ENCODE results near the gene ESPNL.

ESPNL gene

DNA sequence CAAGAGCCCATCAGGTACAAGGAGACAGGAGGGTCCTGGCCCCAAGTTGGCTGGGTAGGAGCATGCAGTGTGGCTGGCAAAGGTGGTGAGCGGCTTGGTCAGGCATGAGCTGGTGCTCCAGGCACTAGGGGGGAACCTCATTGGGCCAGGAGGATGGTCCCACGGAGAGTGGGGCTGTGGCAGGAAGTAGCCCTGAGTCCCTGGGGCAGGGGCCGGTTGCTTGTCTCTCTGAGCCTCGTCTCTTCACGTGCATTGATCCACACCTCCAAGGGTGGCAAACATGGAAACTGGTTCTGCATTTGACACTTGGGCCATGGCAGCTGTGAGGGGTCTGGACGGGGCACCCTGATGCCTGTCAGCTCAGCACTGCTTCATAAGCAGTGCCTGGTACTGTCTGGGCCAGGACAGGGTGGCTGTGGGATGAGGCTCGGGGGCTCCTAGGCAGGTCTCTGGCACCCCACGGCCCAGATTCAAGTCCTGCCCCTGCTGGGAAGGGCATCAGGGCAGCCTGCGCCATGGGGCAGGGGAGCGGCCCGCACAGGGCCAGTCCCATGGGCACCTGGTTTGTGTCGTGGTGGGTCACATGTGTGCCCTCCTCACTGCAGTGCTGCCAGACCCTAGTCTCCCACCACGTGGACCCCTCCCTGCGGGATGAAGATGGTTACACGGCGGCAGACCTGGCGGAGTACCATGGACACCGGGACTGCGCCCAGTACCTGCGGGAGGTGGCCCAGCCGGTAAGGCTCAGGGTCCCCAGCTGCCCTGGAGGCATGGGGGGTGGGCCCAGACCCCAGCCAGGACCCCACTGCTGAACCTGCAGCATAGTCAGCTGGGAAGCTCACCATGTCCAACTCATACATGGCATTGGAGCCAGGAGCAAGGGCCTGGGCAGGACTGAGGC, 16.4 kb downstream of the ESPNL start:
- no peak for DNase-seq

GRCh38 chr2:238117199-238118154, 17.3 kb downstream of the ESPNL start:
- DNase-seq = no peak

DNA sequence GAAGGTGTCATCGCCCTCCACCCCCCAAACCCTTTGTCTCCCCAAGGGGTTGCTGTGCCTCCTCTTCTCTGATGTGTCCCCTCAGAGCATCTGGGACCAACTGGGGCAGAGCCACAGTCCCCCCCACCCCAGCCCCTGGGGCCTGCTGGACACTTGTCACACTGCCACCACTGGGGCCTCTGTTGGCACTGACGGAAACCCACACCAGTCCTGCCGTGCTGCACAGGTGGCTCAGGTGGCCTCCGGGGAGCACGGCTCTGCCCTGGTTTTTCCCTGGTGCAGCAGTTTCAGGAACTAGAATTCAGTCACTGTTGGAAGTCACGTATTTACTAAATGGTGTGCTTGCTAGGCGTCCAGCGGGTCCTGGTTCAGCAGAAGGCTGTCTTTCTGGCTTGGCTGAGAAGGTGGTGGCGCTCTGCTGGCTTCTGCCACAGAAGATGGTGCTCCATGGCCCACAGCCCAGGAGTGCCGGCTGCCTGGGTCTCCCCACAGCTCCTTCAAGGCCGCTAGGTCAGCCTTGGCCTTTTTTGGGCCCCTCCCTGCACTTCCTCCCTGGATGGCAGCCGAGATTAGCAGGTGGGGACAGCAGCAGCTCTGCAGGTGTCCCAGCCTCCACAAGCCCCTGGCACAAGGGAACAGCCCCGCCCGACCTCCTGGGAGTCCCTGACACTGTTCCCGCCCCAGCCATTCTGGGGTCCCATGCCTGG, 19.8 kb downstream of the ESPNL start:
- no peak for DNase-seq

DNA sequence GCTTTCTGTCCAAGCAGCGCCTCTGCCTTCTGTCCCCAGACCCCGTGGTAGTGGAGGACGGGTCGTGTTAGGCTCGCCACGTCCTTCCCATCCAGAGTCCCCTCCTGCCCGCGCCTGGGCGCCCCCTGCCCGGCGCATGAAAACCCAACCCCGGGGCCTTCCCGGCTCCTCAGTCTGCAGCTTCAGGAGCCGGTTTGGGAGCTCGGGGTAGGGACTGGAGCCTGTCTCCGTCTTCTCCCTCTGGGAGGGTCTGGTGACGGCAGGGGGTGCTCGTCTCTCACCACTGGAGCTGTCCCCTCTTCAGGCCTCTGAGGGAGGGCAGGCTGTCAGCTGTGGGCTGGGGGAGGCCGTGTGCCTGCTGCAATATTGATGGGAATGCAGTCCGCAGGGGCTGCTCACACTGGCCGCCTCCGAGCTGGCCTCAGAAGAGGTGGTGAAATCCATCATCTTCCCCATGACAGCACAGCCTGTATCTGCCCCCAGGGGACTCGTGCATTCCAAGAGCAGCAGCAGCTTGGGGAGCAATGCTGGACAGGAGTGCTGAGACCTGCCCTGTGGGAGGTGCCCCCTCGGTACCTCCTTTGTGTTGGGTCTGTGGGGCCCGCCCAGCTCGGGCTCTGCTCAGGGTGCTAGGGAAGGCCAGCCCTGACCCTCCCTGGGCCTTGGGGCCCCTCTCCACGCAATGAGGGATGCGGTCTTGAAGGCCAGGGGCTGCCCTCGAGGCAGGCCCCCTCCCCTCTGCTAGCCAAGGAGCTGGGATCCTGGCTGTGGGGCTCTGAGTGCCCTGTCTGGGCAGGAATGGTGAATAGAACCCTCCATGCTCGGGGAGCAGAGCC, 20.5 kb downstream of the ESPNL start:
- no peak for DNase-seq

- no peak for DNase-seq
These were observed 21.6 kb downstream of the ESPNL start for GRCh38 chr2:238121511-238122286.

DNA sequence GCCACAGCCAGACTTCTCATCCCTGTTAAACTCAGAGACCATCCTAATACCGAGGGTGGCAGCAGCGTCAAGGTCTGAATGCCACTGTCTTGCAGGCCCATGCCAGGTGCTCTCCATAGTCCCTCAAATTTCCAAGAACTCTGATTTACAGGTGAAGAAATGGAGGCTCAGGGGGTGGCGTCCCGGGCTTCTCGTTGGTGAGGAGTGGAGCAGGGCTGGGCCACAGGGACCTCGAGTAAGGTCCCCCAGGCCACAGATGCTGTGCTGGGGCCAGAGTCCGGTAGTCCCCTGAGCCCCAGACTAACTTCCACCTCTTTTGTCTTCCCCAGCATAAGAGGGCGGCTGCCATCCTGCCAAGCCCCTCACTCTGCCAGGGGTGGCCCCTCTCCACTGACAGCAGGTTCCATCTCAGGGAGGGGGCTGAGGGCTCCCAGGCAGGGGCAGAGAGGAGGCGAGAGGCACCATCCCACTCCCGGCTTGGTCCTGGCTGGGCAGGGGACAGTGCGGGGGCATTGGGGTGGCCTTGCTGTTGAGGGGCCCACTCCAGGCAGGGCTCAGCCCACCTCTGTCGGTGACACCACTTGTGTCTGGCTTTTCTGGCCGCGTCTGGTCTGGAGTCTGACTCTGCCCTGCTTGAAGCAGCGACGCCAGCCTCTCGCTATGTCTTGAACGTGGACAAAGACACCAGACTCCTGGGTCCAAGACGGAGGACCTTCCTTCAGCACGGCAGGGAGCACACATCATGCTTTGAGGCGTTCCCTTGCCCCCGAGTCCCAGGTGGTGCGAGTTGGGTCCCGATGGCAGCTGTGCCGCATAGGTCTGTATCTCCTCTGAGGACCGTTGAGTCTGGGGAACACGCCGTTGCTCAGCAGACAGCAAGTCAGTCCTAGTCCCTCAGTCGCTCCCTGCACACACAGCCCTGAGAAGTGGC, 22.4 kb downstream of the ESPNL start:
- no peak for DNase-seq

DNA sequence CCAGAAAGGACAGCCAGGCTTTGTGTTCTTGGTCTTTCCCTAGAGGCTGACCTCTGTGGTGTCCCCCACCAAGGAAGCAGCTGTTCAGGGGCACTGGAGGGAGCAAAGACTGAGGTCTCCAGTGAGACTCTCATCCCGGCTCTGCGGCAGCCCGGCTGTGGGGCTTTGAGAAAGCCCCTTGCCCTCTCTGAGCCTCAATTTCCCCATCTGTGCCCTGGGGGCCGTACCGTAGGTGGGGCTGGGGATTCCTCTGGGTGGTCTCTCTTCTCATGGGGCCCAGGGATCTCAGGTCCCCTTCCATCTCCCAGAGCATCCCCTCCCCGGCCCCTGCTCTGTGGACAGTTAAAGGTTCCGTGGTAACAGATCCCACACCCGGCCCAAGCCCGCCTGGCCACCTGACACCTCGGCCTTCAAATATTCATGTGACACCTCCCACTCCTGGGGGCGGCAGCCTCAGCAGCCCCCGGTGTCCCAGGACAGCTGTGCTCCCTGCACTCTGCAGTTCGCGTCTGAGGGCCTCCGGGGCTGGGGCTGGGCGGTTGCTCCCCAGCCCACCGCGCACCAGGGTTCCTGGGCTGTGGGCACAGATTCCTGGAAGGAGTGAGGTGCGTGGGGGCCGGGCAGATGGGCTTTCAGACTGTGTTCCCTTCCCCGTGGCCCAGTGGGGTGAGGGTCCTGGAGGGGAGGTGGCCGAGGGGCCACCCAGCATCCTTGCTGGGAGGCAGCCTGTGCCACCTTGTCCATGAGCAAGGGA, 23.3 kb downstream of the ESPNL start:
- no peak for DNase-seq

DNA sequence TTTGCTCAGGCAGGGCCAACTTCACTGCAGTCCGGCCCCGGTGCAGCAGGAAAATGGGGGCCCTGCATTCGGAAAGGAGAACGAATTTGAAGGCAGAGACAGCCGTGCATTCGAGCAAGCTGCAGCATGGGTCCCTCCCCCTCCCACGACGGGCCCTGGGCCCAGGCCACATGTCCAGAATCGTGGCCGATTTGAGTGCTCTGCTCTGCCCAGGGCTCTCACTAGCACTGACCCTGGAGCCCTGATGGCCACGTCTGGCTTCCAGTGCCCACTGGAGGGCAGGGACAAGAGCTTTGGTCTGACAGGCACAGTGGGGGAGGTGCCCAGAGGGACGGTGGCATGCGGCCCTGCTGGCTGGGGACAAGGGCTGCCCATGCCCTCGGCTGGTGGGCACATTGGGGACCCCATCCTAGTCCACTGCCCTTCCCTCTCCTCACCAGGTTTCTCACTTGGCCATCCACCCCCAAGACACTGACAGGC, 23.9 kb downstream of the ESPNL start:
- DNase-seq = no peak

DNA sequence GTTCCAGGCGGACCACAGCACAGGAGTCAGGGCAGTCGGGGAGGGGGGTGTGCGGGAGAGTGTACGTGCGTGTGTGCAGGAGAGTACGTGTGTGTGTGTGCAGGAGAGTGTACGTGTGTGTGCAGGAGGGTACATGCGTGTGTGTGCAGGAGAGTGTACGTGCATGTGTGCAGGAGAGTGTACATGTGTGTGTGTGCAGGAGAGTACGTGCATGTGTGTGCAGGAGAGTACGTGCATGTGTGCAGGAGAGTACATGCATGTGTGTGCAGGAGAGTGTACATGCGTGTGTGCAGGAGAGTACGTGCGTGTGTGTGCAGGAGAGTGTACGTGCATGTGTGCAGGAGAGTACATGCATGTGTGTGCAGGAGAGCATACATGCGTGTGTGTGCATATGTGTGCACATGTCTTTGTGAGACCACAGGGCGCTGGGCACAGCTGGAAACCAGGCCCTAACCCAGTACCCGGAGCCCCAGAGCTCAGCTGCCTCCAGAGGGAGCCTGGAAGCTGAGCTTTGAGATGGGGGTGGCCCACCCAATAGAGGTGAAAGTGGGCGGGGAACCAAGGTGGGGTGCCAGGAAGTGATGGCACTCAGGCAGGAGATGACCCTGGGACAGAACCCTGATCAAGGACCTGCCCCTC, 24.5 kb downstream of the ESPNL start:
- DNase-seq = no peak

- no peak for DNase-seq
These were observed 25.2 kb downstream of the ESPNL start for GRCh38 chr2:238125127-238125885.

- DNase-seq = no peak
These were observed 26.2 kb downstream of the ESPNL start for GRCh38 chr2:238126338-238126737.

GRCh38 chr2:238126775-238127164, 26.6 kb downstream of the ESPNL start:
- no peak for DNase-seq

DNA sequence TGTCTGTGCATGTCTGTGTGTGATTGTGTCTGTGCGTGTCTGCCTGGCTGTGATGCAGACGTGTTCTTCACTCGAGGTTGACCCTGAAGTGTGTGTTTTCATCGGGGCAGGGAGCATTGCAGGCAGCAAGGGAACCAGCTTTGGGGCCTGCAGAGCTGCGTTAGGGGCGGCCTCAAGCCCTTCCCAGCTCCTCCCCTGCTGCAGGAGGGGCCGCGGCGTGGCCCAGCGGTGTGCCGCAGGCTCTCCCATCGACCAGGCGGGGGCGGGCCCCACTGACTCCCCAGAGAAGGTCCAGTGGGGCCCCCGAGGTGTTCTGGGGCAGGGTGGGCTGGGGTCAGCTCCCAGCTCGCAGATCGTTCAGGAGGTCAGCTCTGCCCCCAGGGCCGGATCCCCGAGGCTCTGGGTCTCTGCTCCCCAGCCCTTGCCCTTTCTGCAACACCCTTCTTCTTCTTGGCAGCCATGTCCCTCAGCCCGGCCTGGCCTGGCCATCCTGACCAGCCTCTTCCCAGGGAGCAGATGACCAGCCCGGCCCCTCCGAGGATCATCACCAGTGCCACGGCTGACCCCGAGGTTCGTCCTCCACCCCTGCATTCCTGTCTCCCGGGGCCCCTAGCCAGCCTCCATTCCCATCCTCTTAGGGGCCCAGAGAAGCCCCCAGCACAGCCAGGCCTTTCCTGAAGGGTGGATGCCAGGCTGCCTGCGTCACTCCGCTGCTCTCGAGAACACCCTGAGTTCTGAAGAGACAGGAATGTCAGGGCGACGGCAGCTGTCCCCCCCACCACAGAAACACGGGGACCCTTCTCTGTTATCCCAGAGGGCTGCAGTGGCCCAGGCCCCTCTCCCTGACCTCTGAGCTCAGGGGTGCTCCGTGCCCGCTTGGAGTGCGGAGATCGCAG, 27.3 kb downstream of the ESPNL start:
- DNase-seq = no peak

GRCh38 chr2:238128061-238128440, 27.9 kb downstream of the ESPNL start:
- DNase-seq = no peak

- no peak for DNase-seq
These were observed 28.4 kb downstream of the ESPNL start for GRCh38 chr2:238128534-238129001.

DNA sequence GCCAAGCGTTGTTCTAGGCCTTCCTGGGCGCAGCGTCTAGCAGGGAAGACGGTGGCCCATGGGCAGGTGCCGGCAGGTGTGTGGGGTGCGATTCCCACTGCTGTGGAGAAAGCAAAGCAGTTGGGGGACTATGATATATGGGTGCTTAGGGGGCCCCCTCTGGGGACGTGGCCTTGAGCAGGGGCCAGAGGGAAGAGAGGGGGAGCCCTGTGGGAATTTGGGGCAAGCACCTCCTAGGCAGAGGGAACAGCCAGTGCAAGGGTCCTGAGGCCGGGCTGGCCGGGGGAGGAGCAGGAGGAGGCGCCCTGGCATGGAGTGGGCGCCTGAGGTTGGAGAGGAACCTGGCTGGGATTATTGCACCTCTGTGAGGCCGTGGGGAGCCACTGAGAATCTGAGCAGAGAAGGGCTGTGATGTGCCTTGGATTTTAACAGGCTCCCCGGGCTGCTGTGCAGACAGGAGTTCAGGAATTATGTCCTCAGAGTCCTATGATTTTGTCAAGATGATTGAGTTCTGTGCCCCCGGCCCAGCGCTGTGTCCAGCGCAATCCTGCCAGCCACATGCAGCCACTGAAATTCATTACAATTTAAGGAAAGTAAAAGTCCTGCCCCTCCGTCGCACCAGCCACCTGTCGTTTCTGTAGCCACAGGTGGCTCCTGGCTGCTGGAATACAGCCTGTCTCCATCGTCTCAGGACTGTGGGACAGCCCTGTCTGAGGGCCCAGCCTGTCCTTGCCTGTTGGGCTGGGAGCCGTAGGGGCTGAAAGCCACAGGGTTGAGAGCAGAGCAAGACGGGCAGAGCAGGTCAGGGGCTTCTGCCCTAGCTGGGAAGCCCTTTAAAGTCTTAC, 29.2 kb downstream of the ESPNL start:
- DNase-seq = no peak

Data from NCI-H524 treated with DMSO at 0.1 percent for 48 hours (cell line).